ENCODE measurements around the gene CISD3. TPM values are rescaled to one million over a fixed set of nuclear protein-coding genes. Genes with fewer than 3 reads are reported as not detected.

The CISD3 gene, protein sequence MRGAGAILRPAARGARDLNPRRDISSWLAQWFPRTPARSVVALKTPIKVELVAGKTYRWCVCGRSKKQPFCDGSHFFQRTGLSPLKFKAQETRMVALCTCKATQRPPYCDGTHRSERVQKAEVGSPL
- 10 to 100 TPM; 32.9 to 36.3 TPM for total RNA-seq

DNA sequence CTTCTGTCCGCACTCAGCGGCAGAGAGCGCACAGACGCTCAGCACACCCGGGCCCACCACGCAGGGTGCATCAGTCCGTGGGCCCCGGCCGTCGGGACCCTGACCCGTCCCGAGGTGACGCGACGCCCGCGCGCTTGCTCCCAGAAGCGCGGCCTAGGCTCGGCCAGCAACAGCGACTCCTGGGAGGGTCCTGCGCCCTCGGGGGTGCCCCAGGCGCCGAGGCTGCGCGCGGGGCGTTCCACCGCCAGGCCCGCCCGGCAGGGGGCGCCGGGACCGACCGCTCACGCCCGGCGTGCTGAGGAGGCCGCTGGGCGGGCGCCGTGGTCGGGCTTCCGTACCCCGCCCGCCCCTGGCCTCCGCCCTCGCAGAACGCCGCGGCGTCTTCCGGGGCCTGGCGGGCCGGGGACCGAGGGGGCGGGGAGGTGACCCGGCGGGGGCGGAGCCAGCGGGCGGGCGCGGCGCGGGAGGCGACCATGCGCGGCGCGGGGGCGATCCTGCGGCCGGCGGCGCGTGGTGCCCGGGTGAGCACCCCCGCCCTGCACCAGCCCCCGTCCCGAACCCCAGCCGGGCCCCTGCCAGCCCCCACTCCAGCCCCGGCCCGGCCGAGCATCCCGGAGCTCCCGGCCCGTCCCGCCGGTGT is at the start of gene CISD3:
Gene CISD3, plus strand, starts transcription at position 456 of the 640 bp plus-strand sequence. Its CDS starts 18 bp downstream, at position 474.

DNA sequence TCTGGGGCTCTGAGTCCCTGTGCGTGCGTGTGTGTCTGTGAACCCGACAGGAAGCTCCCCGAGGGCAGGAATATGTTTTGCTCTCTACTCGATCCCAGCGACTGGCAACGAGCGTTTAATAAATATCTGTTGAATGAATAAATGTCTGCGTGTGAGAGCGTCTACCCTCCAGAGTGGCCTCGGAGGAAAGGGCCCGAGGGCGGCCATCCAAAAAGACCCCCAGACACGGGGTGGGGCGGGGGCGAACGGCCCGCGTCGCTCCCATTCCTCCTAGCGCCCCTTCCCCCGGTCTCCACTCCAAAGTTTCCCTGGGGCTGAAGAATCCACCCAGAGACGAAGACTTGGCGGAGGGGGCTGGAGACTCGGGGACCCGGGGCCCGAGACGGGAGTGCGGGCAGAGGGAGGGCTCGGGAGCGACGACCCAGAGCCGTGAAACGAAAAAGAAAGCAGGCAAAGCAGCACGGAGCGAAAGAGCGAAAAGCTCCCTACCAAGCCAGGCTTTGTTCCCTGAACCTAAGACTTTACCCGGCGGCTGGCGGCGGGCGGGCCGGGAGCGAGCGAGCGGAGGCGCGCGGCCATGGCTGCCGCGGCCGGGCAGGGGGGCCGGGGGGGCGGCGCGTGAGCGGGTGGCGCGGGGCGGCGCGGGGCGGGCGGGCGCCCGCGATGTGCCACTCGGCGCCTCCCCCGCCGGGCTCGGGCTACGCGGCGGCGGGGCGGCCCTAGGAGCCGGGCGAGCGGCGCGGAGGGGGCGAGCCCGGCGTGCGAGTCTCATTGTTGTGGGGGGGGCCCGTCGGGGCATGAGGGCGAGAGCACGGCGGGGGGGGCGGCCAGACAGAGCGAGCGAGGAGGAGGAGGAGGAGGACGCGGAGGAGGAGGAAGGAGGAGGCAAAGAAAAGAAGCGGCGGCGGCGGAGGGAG is 25.3 kb upstream of the CISD3 start, which contains the start of gene MLLT6:
Gene MLLT6, plus strand, starts transcription at position 668 of the 917 bp plus-strand sequence. CDS start 360 bp downstream, outside the sequence.

DNA sequence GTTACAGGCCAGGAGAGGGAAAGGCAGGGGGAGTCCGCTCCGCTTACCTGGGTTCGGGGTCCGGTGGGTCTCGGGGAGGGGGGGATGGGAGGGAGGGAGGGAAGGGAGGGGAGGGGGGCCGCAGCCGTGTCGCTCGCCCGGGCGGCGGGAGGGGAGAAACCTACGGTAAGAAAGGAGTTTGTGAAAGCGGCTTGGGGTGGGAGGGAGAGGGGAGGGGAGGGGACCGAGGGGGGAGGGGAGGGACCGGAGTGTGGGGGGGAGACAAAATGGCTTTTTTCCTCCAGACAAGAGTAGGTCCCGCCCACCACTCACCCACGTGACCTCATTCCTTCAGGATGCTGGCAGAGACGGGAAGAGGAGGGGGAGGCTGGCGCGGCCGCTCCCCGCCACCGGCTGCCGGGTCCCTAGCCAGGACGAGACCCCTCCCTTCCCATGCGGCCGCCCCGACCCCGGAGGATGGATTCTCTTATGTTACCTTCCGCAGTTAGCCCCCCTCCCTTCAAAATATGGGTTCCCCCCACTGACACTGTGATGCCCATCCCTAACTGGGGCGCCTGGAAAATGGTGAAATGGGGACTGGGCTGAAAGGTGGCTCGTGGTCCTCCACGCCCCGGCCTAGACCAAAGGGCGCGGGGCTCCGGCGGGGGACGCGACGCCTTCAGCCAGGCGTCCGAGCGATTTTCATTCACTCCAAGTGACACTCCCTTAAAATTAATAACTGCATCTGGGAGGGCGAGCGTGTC is 18.2 kb downstream of the CISD3 start, which contains the start of gene PCGF2:
Gene PCGF2, minus strand, starts transcription at position 188 of the 743 bp plus-strand sequence. CDS start 7,934 bp downstream, outside the sequence.

DNA sequence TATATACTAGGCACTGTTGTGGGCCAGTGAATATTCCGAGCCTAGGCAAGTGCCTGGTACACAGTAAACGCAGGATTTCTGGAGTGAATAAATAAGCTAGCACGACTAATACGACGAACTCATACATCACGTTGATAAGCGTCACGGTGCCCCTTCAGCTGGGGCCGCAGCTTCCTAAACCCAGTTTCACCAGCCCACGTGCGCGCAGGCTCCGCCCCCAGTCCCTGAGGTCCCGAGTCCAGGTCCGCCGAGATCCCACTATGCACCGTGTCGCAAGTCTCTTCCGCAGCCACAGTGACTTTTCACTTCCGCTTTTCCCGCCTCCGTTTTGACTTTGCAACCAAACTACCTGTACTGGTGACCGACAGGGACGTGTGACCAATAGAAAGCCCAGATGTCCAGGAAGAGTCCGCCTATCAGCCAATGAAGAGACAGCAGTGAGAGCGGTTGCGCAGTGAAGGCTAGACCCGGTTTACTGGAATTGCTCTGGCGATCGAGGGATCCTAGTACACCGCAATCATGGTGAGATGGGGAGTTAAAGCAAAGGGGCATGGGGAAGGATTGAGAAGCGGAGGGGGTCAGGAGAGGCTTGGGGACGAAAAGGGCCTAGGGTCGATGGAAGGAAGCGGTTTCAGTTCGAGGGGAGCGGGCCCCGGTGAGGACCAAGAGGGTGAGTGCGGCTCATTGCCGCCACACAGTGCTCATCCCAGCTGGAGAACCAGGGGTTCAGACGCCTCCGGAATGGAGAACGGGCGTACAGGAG is 22.3 kb downstream of the CISD3 start, which contains the start of gene PSMB3:
Gene PSMB3, plus strand, starts transcription at position 434 of the 763 bp plus-strand sequence. Its CDS starts 86 bp downstream, at position 520.

Small RNAs within 50 kb of the gene (microRNA-seq; reads per million reads assigned to microRNA genes)
- gene MIR4726 (ENCODE audit: borderline microRNAs expressed, borderline replicate concordance) (0.63 reads per million), gene MIR4734 (ENCODE audit: borderline microRNAs expressed, borderline replicate concordance) (not detected)

Other genes starting within 250 kb of the CISD3 start
- under 1 TPM in 1 of 2 experiments, not detected in 1; 0.17 TPM for gene SRCIN1, start 124.4 kb upstream of the CISD3 start, total RNA-seq
- gene EPOP, start 55.4 kb upstream of the CISD3 start, total RNA-seq: 1 to 10 TPM; 8.9 to 9.3 TPM
- 100 to 1,000 TPM; 259 to 271 TPM for gene MLLT6, start 25.1 kb upstream of the CISD3 start, total RNA-seq
- under 1 TPM; 0.14 to 0.38 TPM for gene PCGF2, start 18.0 kb downstream of the CISD3 start, total RNA-seq
- gene PSMB3, start 22.4 kb downstream of the CISD3 start, total RNA-seq: 100 to 1,000 TPM; 168 to 173 TPM
- 10 to 100 TPM; 49.3 to 53.2 TPM for gene PIP4K2B, start 69.2 kb downstream of the CISD3 start, total RNA-seq
- 10 to 100 TPM; 27.5 to 31.4 TPM for gene CWC25, start 95.0 kb downstream of the CISD3 start, total RNA-seq
- 1,000 to 10,000 TPM; 1,422 to 1,429 TPM for gene RPL23, start 123.4 kb downstream of the CISD3 start, total RNA-seq
- gene LASP1, start 139.7 kb downstream of the CISD3 start, total RNA-seq: 100 to 1,000 TPM; 189 to 197 TPM
- gene FBXO47, start 237.1 kb downstream of the CISD3 start, total RNA-seq: not detected